Hepatocyte (in vitro differentiated cells): Measurements from ENCODE around the gene PLK5.

Experiments used
- EZH2 ChIP-seq: fragments of 200-600 bp; sonication (generic); IDR thresholded peaks from 2 replicates; pipeline ENCODE4 v1.6.1; 2016; ENCODE audit warnings: antibody characterized with exemption, mild to moderate bottlenecking, borderline replicate concordance
- TF ChIP-seq, protein P1 (sequence below): fragments of 200-600 bp; sonication (generic); IDR thresholded peaks from 2 replicates; pipeline ENCODE4 v1.5.1; 2016; ENCODE audit warnings: antibody characterized with exemption, mild to moderate bottlenecking; ENCODE audit not compliant: poor library complexity

- TF ChIP-seq, protein P1, sequence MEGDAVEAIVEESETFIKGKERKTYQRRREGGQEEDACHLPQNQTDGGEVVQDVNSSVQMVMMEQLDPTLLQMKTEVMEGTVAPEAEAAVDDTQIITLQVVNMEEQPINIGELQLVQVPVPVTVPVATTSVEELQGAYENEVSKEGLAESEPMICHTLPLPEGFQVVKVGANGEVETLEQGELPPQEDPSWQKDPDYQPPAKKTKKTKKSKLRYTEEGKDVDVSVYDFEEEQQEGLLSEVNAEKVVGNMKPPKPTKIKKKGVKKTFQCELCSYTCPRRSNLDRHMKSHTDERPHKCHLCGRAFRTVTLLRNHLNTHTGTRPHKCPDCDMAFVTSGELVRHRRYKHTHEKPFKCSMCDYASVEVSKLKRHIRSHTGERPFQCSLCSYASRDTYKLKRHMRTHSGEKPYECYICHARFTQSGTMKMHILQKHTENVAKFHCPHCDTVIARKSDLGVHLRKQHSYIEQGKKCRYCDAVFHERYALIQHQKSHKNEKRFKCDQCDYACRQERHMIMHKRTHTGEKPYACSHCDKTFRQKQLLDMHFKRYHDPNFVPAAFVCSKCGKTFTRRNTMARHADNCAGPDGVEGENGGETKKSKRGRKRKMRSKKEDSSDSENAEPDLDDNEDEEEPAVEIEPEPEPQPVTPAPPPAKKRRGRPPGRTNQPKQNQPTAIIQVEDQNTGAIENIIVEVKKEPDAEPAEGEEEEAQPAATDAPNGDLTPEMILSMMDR = no peak
- no peak for TF ChIP-seq EZH2
These were observed 5.4 kb upstream of the PLK5 start for GRCh38 chr19:1518471-1518870.
